Adrenal gland (tissue), 12 donors: Measurements from ENCODE around the gene C19orf73. TPM values are rescaled to one million over a fixed set of nuclear protein-coding genes. Genes with fewer than 3 reads are reported as not detected.
A peak's percentile ranks its signal among the peaks of the same experiment; 100 is the strongest.
"Not testable (repeated sequence)": the region's sequence is repeated elsewhere in the genome, so short reads cannot be mapped to it uniquely, and the experiment has no call there.

Experiments used
- DNase-seq, 7 donors: peaks; one replicate each; pipeline ENCODE4 v3.0.0-alpha.2; 2019 to 2020
- H3K27ac ChIP-seq, 5 donors: fragments of 200-600 bp; sonication (generic) in 4 of 5; 1 replicate in 3 of 5; 2 replicates in 2 of 5; pipeline versions ENCODE4 v1.5.1 to v1.8.0; 2016 to 2020; ENCODE audit warnings: mild to moderate bottlenecking in 1 of 5
- H3K27me3 ChIP-seq: fragments of 200-600 bp; 2 replicates; pipeline ENCODE4 v1.8.0; 2021
- H3K36me3 ChIP-seq, 2 donors: fragments of 200-600 bp; replicated peaks in 1 of 2; 1 replicate in 1 of 2; 2 replicates in 1 of 2; pipeline versions ENCODE4 v1.5.1 to v1.8.0; 2018 to 2022
- H3K4me1 ChIP-seq, 2 donors: fragments of 200-600 bp; replicated peaks in 1 of 2; 1 replicate in 1 of 2; 2 replicates in 1 of 2; pipeline versions ENCODE4 v1.5.1 to v1.8.0; 2018 to 2021
- H3K4me3 ChIP-seq, 4 donors: fragments of 200-600 bp; sonication (generic) in 3 of 4; one replicate each; pipeline ENCODE4 v1.5.1; 2016 to 2018
- H3K9me3 ChIP-seq, 3 donors: fragments of 200-600 bp; sonication (generic) in 1 of 3; replicated peaks in 1 of 3; 1 replicate in 2 of 3; 2 replicates in 1 of 3; pipeline versions ENCODE4 v1.5.1 to v1.8.0; 2016 to 2021
- POLR2A ChIP-seq, 2 donors: fragments of 450-650 bp; IDR thresholded peaks; one replicate each; pipeline ENCODE4 v1.6.1; 2017; ENCODE audit warnings: antibody characterized with exemption in 2 of 2, mild to moderate bottlenecking in 2 of 2, moderate library complexity in 1 of 2
- WGBS, 4 donors: extraction: QIAGEN DNeasy Blood & Tissue Kit in 2 of 4; methylation state at CpG; one replicate each; pipeline versions ENCODE4 v1.1.5 to v1.1.7; 2013 to 2017; 5-methylcytosine and 5-hydroxymethylcytosine counted together
- intact Hi-C, 2 donors: fragments of 100-400 bp; cut with DNase I; formaldehyde crosslinking; loops; one replicate each; pipeline versions ENCODE4 v1.14.1 to v1.15.0; 2022 to 2023
- polyA plus RNA-seq, 3 donors: library from polyadenylated mRNA; stranded (reverse); fragments of 200-250 nt in 2 of 3; fragments of 350-450 nt in 1 of 3; fragmentation: Illumina TruSeq in 1 of 3; extraction: RNeasy Lipid Tissue Mini Kit (QIAGEN cat#74804) in 1 of 3; gene quantifications; one replicate each; pipeline ENCODE4 v1.2.3, GENCODE V29; 2013 to 2014
- total RNA-seq, 9 donors: library from RNA; depleted of rRNA in 4 of 9; stranded (reverse); fragments of >200 nt in 4 of 9; fragments of 120-200 nt in 1 of 9; fragmentation: NEBNext Ultra II Directional in 1 of 9; extraction: Animal tissue kit (Norgen Biotek cat#: 25700) in 1 of 9; gene quantifications; one replicate each; pipeline versions ENCODE4 v1.1.0 to v1.2.4, GENCODE V29; 2013 to 2023
- TF ChIP-seq, protein P1 (sequence below), 6 experiments: fragments of 450-650 bp in 4 of 6; fragments of 200-600 bp in 2 of 6; sonication (generic) in 1 of 6; IDR thresholded peaks; 1 replicate in 5 of 6; 2 replicates in 1 of 6; pipeline versions ENCODE4 v1.5.1 to v1.8.0; 2016 to 2021; ENCODE audit warnings: antibody characterized with exemption in 6 of 6, mild to moderate bottlenecking in 2 of 6, moderate library complexity in 1 of 6
- donor health status: healthy with polysubstance abuse.
- donor health status: Bipolar disorder and iron deficiency.
- donor health status: DM: yes; HTN: yes; CAD: no.
- donor health status: DM: no; HTN: no; CAD: no.
- donor health status: DM: no; HTN: no; CAD: no.
- donor health status: DM: yes; HTN: yes; CAD: no.

C19orf73 gene
- total and polyA plus RNA-seq, 12 donors: 0.94 to 8.2 (median 1.8) TPM

DNA sequence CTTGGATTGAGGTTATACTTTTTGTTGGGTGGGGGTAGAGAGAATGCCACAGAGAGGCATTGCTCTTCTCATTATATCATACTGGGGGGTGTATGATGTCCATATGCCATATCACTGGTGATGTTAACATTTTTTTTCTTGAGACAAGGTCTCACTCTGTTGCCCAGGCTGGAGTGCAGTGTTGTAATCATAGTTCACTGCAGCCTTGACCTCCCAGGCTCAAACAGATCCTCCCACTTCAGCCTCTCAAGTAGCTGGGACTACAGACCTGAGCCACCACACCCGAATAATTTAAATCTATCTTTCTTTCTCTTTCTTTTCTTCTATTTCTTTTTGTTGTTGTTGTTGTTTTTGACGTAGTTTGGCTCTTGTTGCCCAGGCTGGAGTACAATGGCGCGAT, 38.6 kb downstream of the C19orf73 start:
- Histone ChIP-seq H3K27ac (no peak overlapping the region), H3K36me3 (no peaks in the 10 kb centered on the region), H3K27me3 (no peaks in the 10 kb centered on the region), H3K9me3 (no peaks in the 10 kb centered on the region), H3K4me1 (peaks cover 0 to 5% of the 10 kb centered on the region in 2 donors), H3K4me3 (no peak overlapping the region)
- peak in 1 of 7 donors; percentile 33 for DNase-seq
- intact Hi-C loops: no loop called here
- WGBS, 4 donors: 63 to 87% (median 80%) methylated on average over 4 of the region's 4 CpGs
- TF ChIP-seq POLR2A (IDR thresholded peaks at IDR 0.05): no peak
- TF ChIP-seq, protein P1, sequence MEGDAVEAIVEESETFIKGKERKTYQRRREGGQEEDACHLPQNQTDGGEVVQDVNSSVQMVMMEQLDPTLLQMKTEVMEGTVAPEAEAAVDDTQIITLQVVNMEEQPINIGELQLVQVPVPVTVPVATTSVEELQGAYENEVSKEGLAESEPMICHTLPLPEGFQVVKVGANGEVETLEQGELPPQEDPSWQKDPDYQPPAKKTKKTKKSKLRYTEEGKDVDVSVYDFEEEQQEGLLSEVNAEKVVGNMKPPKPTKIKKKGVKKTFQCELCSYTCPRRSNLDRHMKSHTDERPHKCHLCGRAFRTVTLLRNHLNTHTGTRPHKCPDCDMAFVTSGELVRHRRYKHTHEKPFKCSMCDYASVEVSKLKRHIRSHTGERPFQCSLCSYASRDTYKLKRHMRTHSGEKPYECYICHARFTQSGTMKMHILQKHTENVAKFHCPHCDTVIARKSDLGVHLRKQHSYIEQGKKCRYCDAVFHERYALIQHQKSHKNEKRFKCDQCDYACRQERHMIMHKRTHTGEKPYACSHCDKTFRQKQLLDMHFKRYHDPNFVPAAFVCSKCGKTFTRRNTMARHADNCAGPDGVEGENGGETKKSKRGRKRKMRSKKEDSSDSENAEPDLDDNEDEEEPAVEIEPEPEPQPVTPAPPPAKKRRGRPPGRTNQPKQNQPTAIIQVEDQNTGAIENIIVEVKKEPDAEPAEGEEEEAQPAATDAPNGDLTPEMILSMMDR (IDR thresholded peaks at IDR 0.05): no peak

DNA sequence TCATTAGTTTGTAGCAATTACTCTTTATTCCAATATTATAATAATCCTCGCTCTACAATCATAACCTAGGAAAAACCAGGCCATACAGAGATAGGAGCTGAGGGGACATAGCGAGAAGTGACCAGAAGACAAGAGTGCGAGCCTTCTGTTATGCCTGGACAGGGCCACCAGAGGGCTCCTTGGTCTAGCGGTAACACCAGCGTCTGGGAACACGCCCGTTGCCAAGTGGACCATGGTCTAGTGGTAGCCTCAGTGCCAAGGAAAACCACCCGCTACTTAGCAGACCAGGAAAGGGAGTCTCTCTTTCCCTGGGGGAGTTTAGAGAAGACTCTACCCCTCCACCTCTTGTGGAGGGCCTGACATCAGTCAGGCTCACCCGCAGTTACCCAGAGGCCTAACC, 44.1 kb downstream of the C19orf73 start:
- TF ChIP-seq, protein P1 (IDR thresholded peaks at IDR 0.05): peak; percentile 48 to 86 (median 78)
- H3K4me3 ChIP-seq, H3K9me3 ChIP-seq, H3K36me3 ChIP-seq, H3K27ac ChIP-seq, H3K4me1 ChIP-seq: not testable (repeated sequence)
- H3K27me3 ChIP-seq: peaks cover 43% of the 10 kb centered on the region
- WGBS, 4 donors: 14 to 40% (median 15%) methylated on average over 2 to 9 of the region's 9 CpGs
- DNase-seq: peak; percentile 63 to 90 (median 83)
- intact Hi-C loops: loop anchor here in 1 of 2 donors (5.0 to 10.0 kb wide), 2 partner anchors 82 to 140 kb away; partner anchors contain the start of genes HRC and TRPM4

DNA sequence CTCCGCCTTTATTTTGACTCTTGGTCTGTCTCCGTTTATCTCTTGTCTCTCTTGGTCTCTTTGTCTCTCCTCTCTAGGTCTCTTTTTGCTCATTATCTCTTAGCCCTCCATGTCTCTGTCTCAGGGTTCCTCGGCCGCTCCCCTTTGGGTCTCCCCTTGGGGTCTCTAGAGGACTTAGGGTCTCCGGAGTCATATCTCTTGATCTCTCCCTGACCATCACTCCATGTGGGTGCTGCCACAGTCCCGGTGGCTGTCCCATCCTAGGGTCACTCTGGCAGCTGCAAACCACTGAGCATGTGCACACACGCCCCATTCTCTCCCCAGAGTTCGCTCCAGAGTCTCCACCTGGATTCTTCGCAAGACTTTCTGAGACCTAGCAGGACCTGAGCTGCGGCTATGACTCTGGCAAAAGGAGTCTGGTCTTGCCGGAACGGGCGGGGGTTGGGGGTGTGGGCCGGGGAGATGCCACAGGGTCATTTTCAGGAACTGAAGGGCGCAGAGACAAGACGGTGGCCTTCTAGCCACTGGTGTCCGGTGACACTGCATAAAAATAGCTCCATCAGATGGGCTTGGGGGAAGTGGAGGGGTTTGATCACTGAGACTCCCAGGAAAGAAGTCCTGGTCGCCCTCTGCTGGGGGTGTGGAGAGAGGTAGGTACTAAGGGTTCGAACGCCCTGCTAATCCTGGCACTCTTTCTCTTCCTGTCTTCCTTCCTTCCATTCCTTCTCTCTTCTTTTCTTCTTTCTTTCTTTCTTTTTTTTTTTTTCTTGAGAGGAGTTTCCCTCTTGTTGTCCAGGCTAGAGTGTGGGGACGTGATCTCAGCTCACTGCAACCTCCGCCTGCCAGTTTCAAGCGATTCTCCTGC, 45.2 kb downstream of the C19orf73 start:
- H3K27me3 ChIP-seq: peaks cover 43% of the 10 kb centered on the region
- no peak overlapping the region for H3K27ac ChIP-seq
- 51 to 60% (median 55%) methylated on average over 21 to 23 of the region's 23 CpGs for WGBS, 4 donors
- intact Hi-C loops: loop anchor here in 1 of 2 donors (10.0 kb wide), 1 partner anchor 141 kb away; no protein-coding TSS in a partner anchor
- H3K9me3 ChIP-seq: no peaks in the 10 kb centered on the region
- TF ChIP-seq, protein P1 (IDR thresholded peaks at IDR 0.05): peak in 1 of 6 experiments; percentile 19
- no peak for TF ChIP-seq POLR2A (IDR thresholded peaks at IDR 0.05)
- H3K4me1 ChIP-seq: no peaks in the 10 kb centered on the region
- no peak for DNase-seq
- H3K36me3 ChIP-seq: no peaks in the 10 kb centered on the region
- H3K4me3 ChIP-seq: no peak overlapping the region

DNA sequence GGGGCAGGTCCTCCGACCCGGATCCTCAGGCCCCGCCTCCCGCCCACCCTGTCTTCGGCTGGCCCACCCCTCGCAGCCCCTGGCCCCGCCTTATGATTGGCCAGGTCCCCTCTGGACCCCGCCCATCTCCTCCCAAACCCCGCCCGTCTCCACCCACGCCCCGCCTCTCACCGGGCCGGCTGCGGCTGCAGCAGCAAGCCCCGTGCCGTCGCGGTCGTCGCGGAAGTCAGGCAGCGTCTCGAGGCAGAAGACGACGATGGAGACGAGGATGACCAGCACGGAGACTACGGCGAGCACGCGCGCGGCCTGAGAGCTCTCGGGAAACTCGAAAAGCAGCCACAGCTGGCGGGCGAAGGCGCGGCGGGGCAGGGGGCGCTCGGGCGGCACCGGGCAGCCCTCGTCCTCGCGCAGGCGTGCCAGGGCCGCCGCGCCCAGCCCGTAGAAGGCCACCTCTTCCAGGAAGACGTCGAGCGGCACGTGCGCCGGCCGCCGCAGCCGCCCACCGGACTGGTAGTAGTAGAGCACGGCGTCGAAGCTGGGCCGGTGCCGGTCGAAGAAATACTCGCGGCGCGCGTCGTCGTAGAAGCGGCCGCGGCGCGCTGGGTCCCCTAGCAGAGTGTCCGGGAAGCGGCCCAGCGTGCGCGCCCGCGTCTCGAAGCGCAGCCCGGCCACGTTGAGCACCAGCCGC, 46.9 kb downstream of the C19orf73 start:
- intact Hi-C loops: loop anchor here in 1 of 2 donors (10.0 kb wide), 1 partner anchor 143 kb away; no protein-coding TSS in a partner anchor
- Histone ChIP-seq H3K27me3 (peaks cover 43% of the 10 kb centered on the region), H3K27ac (no peak overlapping the region), H3K36me3 (no peaks in the 10 kb centered on the region), H3K4me3 (no peak overlapping the region), H3K9me3 (no peaks in the 10 kb centered on the region), H3K4me1 (no peaks in the 10 kb centered on the region)
- no peak for DNase-seq
- 2 to 4% (median 3%) methylated on average over 21 to 93 of the region's 93 CpGs; no CpG with 5 or more reads in 1 of the 4 donors for WGBS, 4 donors
- TF ChIP-seq, protein P1 (IDR thresholded peaks at IDR 0.05): no peak
- no peak for TF ChIP-seq POLR2A (IDR thresholded peaks at IDR 0.05)
